Breast epithelium (tissue), 4 donors: ENCODE data around the gene POP4. TPM values are rescaled to one million over a fixed set of nuclear protein-coding genes. Genes with fewer than 3 reads are reported as not detected.
A peak's percentile ranks its signal among the peaks of the same experiment; 100 is the strongest.

Experiments
- DNase-seq, 2 donors: peaks; one replicate each; pipeline ENCODE4 v3.0.0-alpha.2; 2019; ENCODE audit warnings: low spot score in 2 of 2
- H3K27ac ChIP-seq, 2 donors: fragments of 200-600 bp; sonication (generic) in 1 of 2; one replicate each; pipeline ENCODE4 v1.5.1; 2016 to 2019; ENCODE audit warnings: mild to moderate bottlenecking in 1 of 2
- H3K27me3 ChIP-seq, 2 donors: fragments of 200-600 bp; sonication (generic) in 1 of 2; one replicate each; pipeline versions ENCODE4 v1.5.1 to v1.6.0; 2017 to 2019; ENCODE audit warnings: control low read depth in 1 of 2, mild to moderate bottlenecking in 1 of 2
- H3K36me3 ChIP-seq: fragments of 200-600 bp; one replicate; pipeline ENCODE4 v1.5.1; 2019
- H3K4me1 ChIP-seq, 2 donors: fragments of 200-600 bp; sonication (generic); one replicate each; pipeline ENCODE4 v1.5.1; 2016 to 2019; ENCODE audit warnings: control low read depth in 1 of 2
- H3K4me3 ChIP-seq, 3 donors: fragments of 200-600 bp; sonication (generic); 1 replicate in 2 of 3; 2 replicates in 1 of 3; pipeline ENCODE4 v1.5.1; 2016 to 2019; ENCODE audit warnings: mild to moderate bottlenecking in 3 of 3, moderate library complexity in 2 of 3
- H3K9me3 ChIP-seq, 2 donors: fragments of 200-600 bp; sonication (generic) in 1 of 2; one replicate each; pipeline ENCODE4 v1.5.1; 2016 to 2019; ENCODE audit warnings: control low read depth in 1 of 2
- POLR2A ChIP-seq: fragments of 450-650 bp; IDR thresholded peaks from one replicate; pipeline ENCODE4 v1.6.1; 2016; ENCODE audit warnings: antibody characterized with exemption, mild to moderate bottlenecking, moderate library complexity
- POLR2AphosphoS5 ChIP-seq, 3 donors: sonication (generic); formaldehyde crosslinking; IDR thresholded peaks; one replicate each; pipeline ENCODE4 v1.6.1; 2017; ENCODE audit warnings: antibody characterized with exemption in 3 of 3
- intact Hi-C: fragments of 100-400 bp; cut with DNase I; formaldehyde crosslinking; loops from one replicate; pipeline ENCODE4 v1.15.1; 2023; ENCODE audit warnings: low total_unique reads
- total RNA-seq, 3 donors: library from RNA; depleted of rRNA; stranded (reverse); fragments of >200 nt; gene quantifications; one replicate each; pipeline ENCODE4 v1.1.0, GENCODE V29; 2016
- TF ChIP-seq, protein P1 (sequence below), 3 donors: fragments of 450-650 bp; IDR thresholded peaks; one replicate each; pipeline ENCODE4 v1.5.1; 2016 to 2017; ENCODE audit warnings: antibody characterized with exemption in 3 of 3, mild to moderate bottlenecking in 3 of 3, moderate library complexity in 3 of 3

Gene POP4
- total RNA-seq, 3 donors from 2014 or later = 52.1 to 63.7 (median 58.7) TPM

DNA sequence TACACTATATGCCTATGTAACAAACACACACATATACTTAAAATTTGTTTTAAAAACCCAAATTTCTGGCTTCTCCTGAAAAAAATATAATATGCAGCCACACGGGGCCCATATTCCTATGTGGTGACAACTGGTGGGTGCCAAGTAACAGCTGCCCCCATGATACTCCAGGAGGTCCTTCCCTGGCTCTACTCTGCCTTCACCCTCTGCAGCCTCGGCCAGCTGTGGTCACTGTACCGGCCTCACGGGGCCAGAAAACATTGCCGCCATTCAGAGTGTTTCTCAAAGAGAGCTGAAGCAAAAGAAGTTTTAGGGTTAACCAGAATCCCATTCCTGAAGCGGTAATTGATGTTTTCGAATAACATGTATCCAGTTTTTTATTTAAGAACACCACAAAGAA is 32.6 kb upstream of the POP4 start:
- peaks cover 0 to 80% of the 10 kb centered on the region in 2 donors for H3K27me3 ChIP-seq
- DNase-seq = no peak

DNA sequence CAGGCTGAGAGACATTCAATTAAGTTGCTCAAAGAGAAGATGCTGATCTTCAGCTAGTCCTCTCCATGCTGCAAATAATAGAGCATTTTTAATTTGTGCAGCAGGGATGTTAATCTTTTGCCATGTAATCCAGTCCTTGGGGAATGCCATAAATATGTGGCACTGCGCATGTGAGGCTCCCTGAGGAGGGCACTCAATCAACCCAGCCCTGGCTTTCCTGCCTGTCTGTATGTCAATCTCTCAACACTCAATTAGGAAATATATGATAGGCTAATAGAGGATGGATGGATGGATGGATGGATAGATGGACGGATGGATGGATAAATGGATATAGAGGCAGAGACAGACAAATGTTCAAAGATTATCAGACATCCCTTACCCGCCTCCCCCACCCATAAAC is 31.6 kb upstream of the POP4 start:
- Histone ChIP-seq H3K4me3 (no peak overlapping the region), H3K36me3 (no peaks in the 10 kb centered on the region), H3K27ac (no peak overlapping the region), H3K4me1 (no peaks in the 10 kb centered on the region), H3K27me3 (peaks cover 0 to 83% of the 10 kb centered on the region in 2 donors), H3K9me3 (no peaks in the 10 kb centered on the region)
- no peak for DNase-seq
- TF ChIP-seq, protein P1, sequence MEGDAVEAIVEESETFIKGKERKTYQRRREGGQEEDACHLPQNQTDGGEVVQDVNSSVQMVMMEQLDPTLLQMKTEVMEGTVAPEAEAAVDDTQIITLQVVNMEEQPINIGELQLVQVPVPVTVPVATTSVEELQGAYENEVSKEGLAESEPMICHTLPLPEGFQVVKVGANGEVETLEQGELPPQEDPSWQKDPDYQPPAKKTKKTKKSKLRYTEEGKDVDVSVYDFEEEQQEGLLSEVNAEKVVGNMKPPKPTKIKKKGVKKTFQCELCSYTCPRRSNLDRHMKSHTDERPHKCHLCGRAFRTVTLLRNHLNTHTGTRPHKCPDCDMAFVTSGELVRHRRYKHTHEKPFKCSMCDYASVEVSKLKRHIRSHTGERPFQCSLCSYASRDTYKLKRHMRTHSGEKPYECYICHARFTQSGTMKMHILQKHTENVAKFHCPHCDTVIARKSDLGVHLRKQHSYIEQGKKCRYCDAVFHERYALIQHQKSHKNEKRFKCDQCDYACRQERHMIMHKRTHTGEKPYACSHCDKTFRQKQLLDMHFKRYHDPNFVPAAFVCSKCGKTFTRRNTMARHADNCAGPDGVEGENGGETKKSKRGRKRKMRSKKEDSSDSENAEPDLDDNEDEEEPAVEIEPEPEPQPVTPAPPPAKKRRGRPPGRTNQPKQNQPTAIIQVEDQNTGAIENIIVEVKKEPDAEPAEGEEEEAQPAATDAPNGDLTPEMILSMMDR (IDR thresholded peaks at IDR 0.05) = no peak
- no peak for TF ChIP-seq POLR2A
- no peak for TF ChIP-seq POLR2AphosphoS5 (IDR thresholded peaks at IDR 0.05)
- intact Hi-C loops = no loop called here

More for the DNA sequence above, 32.6 kb upstream of the POP4 start:
- Histone ChIP-seq H3K9me3 (no peaks in the 10 kb centered on the region), H3K4me1 (no peaks in the 10 kb centered on the region), H3K27ac (no peak overlapping the region), H3K36me3 (no peaks in the 10 kb centered on the region), H3K4me3 (no peak overlapping the region)
- TF ChIP-seq POLR2A (no peak), POLR2AphosphoS5 (IDR thresholded peaks at IDR 0.05) (no peak)
- TF ChIP-seq, protein P1 (IDR thresholded peaks at IDR 0.05) = no peak
- intact Hi-C loops = no loop called here

DNA sequence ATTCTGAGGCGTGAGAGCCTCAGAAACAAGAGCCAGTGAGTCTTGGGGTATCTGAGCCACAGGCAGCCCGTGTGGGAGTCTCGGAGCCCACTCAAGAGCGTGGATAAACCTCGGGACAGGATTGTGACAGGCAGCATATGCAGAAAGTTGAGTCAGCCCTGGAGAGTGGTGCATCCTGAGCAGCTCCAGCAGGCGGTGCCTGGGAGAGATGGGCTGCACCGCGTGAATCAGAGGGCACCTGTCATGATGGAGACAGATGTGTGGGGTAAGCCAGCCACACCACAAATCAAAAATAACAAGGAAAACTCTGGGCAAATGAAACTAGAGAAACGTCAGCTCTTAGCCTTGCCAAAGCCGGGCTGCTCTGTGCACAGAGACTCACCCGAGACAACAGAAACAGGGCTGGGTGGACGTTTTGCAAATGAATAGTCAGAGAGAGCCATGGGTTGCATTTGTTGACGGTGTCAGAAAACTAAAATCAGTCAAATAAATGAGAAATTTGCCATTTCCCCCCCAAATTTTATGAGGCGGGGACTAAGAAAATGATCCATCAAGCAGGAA is 30.0 kb upstream of the POP4 start:
- intact Hi-C loops = no loop called here
- Histone ChIP-seq H3K4me3 (no peak overlapping the region), H3K27ac (no peak overlapping the region), H3K36me3 (no peaks in the 10 kb centered on the region), H3K9me3 (peaks cover 0 to 3% of the 10 kb centered on the region in 2 donors), H3K4me1 (no peaks in the 10 kb centered on the region), H3K27me3 (peaks cover 0 to 90% of the 10 kb centered on the region in 2 donors)
- TF ChIP-seq, protein P1 (IDR thresholded peaks at IDR 0.05) = no peak
- TF ChIP-seq POLR2AphosphoS5 (IDR thresholded peaks at IDR 0.05) = no peak
- no peak for TF ChIP-seq POLR2A
- peak in 1 of 2 donors; percentile 41 for DNase-seq

DNA sequence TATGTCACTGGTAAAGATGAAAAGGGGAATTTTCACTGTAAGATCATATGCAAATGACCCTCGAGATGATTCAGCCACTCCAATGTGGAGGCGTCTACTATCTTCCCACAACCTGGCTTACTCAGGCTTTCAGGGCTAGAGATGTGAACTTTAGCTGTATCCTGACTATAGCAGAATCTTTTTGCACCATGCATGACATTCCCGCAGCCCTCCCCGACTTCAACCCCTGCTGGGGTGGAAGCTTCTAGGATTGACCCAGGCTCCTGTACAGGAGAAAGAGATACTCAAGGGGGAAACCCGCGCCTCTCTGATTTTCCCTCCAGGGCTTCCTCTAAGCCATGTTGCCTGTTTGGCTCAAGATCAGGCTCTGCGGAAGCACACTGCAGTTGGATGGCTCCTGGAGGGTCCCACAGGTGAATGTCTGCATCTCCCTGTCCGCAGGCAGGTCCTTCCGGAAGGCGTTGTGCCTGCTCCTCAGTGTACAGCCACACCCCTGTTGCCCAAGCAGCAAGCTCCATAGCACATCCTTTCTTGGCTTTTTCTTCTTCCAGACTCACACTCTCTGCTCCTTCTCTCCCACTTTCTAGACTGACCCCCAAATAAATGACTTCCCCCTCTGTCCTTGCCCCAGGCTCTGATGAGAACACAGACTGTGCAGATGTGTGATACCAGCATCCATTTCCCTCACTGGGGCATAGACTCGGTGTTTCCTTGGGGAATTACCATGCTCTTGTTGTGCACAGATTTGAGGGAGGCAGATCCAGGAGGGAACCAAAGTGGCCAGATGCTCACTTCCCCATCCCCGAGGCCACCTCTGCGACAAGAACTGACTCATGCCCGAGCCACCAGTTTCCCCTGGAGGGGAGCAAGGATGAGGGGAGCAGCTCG is 29.1 kb upstream of the POP4 start:
- intact Hi-C loops = no loop called here
- Histone ChIP-seq H3K4me1 (no peaks in the 10 kb centered on the region), H3K9me3 (peaks cover 0 to 10% of the 10 kb centered on the region in 2 donors), H3K36me3 (no peaks in the 10 kb centered on the region), H3K27me3 (peaks cover 0 to 81% of the 10 kb centered on the region in 2 donors), H3K4me3 (no peak overlapping the region), H3K27ac (no peak overlapping the region)
- DNase-seq = peak in 1 of 2 donors; percentile 17
- TF ChIP-seq, protein P1 (IDR thresholded peaks at IDR 0.05) = no peak
- TF ChIP-seq POLR2A (no peak), POLR2AphosphoS5 (IDR thresholded peaks at IDR 0.05) (no peak)

DNA sequence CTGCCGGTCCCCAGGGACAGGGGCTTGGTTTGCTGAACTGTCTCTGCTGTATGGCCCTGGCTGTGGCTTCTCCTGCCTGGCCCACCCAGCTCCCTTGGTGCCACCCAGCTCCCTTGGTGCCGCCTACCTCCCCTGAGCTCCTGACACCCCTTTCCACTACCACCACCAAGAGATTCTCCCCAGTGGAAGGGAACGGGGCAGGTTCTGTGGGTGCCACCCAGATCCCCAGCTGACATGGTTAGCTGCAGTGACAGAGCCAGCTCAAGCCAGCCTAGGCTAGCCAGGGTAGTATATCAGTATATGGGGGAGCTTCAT is 28.5 kb upstream of the POP4 start:
- TF ChIP-seq, protein P1 (IDR thresholded peaks at IDR 0.05) = no peak
- TF ChIP-seq POLR2AphosphoS5 (IDR thresholded peaks at IDR 0.05) (no peak), POLR2A (no peak)
- Histone ChIP-seq H3K27ac (no peak overlapping the region), H3K27me3 (peaks cover 0 to 75% of the 10 kb centered on the region in 2 donors), H3K9me3 (peaks cover 0 to 10% of the 10 kb centered on the region in 2 donors), H3K4me1 (no peaks in the 10 kb centered on the region), H3K4me3 (no peak overlapping the region), H3K36me3 (no peaks in the 10 kb centered on the region)
- intact Hi-C loops = no loop called here
- DNase-seq = no peak
